HCT116 (cell line): ENCODE data around the gene POLR1A. TPM values are rescaled to one million over a fixed set of nuclear protein-coding genes. Genes with fewer than 3 reads are reported as not detected.

Experiments
- ATAC-seq: fragments of 200-7000 bp; cut with Tn5 transposase; 2 replicates; pipeline ENCODE4 v1.9.1; 2020; ENCODE audit warnings: mild to moderate bottlenecking, moderate library complexity
- BruUV-seq: library from RNA; stranded (reverse); fragments of 400-500 nt; replicated peaks from 2 replicates; lab custom pipeline; 2021; lab: Mats Ljungman, UMichigan
- CTCF ChIA-PET: fragments of 300-600 bp; sonication (Branson Sonifier 250); formaldehyde crosslinking; loops from one replicate; lab custom pipeline; 2021; ENCODE audit warnings: antibody characterized with exemption; lab: Charles Lee
- POLR2A ChIA-PET: fragments of 300-600, 350-600 bp; sonication (Branson Sonifier 250); formaldehyde crosslinking; loops from one replicate; lab custom pipeline; 2021; ENCODE audit warnings: antibody characterized with exemption; lab: Charles Lee
- RAD21 ChIA-PET, 2 experiments: fragments of 300-600 bp; sonication (Branson Sonifier 250); formaldehyde crosslinking; loops; one replicate each; lab custom pipeline; 2023; ENCODE audit warnings: low total read pairs in 2 of 2; ENCODE audit not compliant: uncharacterized antibody in 2 of 2, unreplicated experiment in 2 of 2, low non-redundant PET in 1 of 2; lab: Charles Lee
- DNase-seq: peaks from one replicate; pipeline ENCODE4 v3.0.0-alpha.2; 2010; ENCODE audit warnings: low read depth, low spot score
- H2AFZ ChIP-seq: fragments of 200-600 bp; shearing (Covaris generic), sonication (generic); 2 replicates; pipeline ENCODE4 v1.6.1; 2017; ENCODE audit warnings: low read depth, mixed run types, mixed read lengths, antibody characterized with exemption, low read length; ENCODE audit not compliant: poor library complexity, severe bottlenecking
- H3K27ac ChIP-seq: 2 replicates; pipeline ENCODE4 v1.5.1; 2012; ENCODE audit warnings: low read depth, low read length
- H3K27me3 ChIP-seq: fragments of 200-600 bp; sonication (generic); 2 replicates; pipeline ENCODE4 v1.6.1; 2016; ENCODE audit warnings: mixed run types, low read length, mixed read lengths; ENCODE audit not compliant: insufficient read depth
- H3K36me3 ChIP-seq, 2 experiments: fragments of 200-500 bp in 1 of 2; fragments of 200-600 bp in 1 of 2; sonication (Bioruptor generic) in 1 of 2; sonication (generic) in 1 of 2; 2 replicates each; pipeline versions ENCODE4 v1.5.1 to v1.6.1; 2014 to 2016; ENCODE audit warnings: low read length in 2 of 2, inconsistent platforms in 1 of 2, mixed read lengths in 1 of 2, mixed run types in 1 of 2; ENCODE audit not compliant: insufficient read depth in 2 of 2, control insufficient read depth in 1 of 2
- H3K4me1 ChIP-seq, 2 experiments: fragments of 200-600 bp in 1 of 2; sonication (generic) in 1 of 2; 2 replicates each; pipeline versions ENCODE4 v1.5.1 to v1.6.1; 2012 to 2017; ENCODE audit warnings: low read length in 2 of 2, inconsistent platforms in 1 of 2, mild to moderate bottlenecking in 1 of 2, mixed read lengths in 1 of 2, mixed run types in 1 of 2, moderate library complexity in 1 of 2; ENCODE audit not compliant: insufficient read depth in 2 of 2, control insufficient read depth in 1 of 2
- H3K4me2 ChIP-seq: fragments of 200-600 bp; sonication (generic); 2 replicates; pipeline ENCODE4 v1.6.1; 2017; ENCODE audit warnings: mixed run types, low read length, mixed read lengths
- H3K4me3 ChIP-seq, 2 experiments: fragments of 200-600 bp in 1 of 2; sonication (generic) in 1 of 2; replicated peaks in 1 of 2; 2 replicates each; pipeline ENCODE4 v1.5.1; 2011 to 2016; ENCODE audit warnings: low read length in 2 of 2, control low read depth in 1 of 2, low read depth in 1 of 2, mild to moderate bottlenecking in 1 of 2, mixed read lengths in 1 of 2, mixed run types in 1 of 2
- H3K79me2 ChIP-seq: fragments of 200-600 bp; sonication (generic); 2 replicates; pipeline ENCODE4 v1.6.1; 2017; ENCODE audit warnings: mild to moderate bottlenecking, mixed run types, low read length, moderate library complexity, mixed read lengths; ENCODE audit not compliant: insufficient read depth
- H3K9ac ChIP-seq: fragments of 200-600 bp; sonication (generic); 2 replicates; pipeline ENCODE4 v1.6.1; 2016; ENCODE audit warnings: low read length, mixed read lengths
- H3K9me2 ChIP-seq: fragments of 200-600 bp; sonication (generic), shearing (Covaris generic); 2 replicates; pipeline ENCODE4 v1.6.1; 2017; ENCODE audit warnings: mixed run types, mild to moderate bottlenecking, moderate library complexity; ENCODE audit not compliant: insufficient read depth
- H3K9me3 ChIP-seq, 2 experiments: fragments of 200-500 bp in 1 of 2; fragments of 200-600 bp in 1 of 2; sonication (Bioruptor generic) in 1 of 2; sonication (generic) in 1 of 2; 2 replicates each; pipeline ENCODE4 v1.6.1; 2014 to 2017; ENCODE audit warnings: low read length in 2 of 2, mixed read lengths in 2 of 2, inconsistent platforms in 1 of 2, low read depth in 1 of 2, mild to moderate bottlenecking in 1 of 2, mixed run types in 1 of 2, moderate library complexity in 1 of 2; ENCODE audit not compliant: control insufficient read depth in 1 of 2, insufficient read depth in 1 of 2
- H4K20me1 ChIP-seq: fragments of 200-600 bp; sonication (generic), shearing (Covaris generic); 2 replicates; pipeline ENCODE4 v1.6.1; 2017; ENCODE audit warnings: mixed run types, mild to moderate bottlenecking, moderate library complexity; ENCODE audit not compliant: insufficient read depth
- CEBPB ChIP-seq: IDR thresholded peaks from 2 replicates; pipeline ENCODE4 v1.6.1; 2012; ENCODE audit warnings: low read depth
- SIN3A ChIP-seq: IDR thresholded peaks from 2 replicates; pipeline ENCODE4 v1.6.1; 2012; ENCODE audit warnings: low read depth
- TCF7L2 ChIP-seq: IDR thresholded peaks from 2 replicates; pipeline ENCODE4 v1.7.0; 2011; ENCODE audit warnings: borderline replicate concordance, inconsistent platforms; ENCODE audit not compliant: insufficient read depth, insufficient read length; ENCODE audit errors: extremely low read depth
- intact Hi-C: fragments of 100-400 bp; cut with micrococcal nuclease; formaldehyde crosslinking; loops from 2 replicates; pipeline ENCODE4 v1.10.0; 2022
- total RNA-seq: library from RNA; stranded (reverse); gene quantifications from one replicate; pipeline ENCODE4 v1.2.1, GENCODE V29; 2021; ENCODE audit not compliant: unreplicated experiment
- TF ChIP-seq, protein P1 (sequence below): IDR thresholded peaks from 2 replicates; pipeline ENCODE4 v1.6.1; 2011; ENCODE audit warnings: mild to moderate bottlenecking, low read length, moderate library complexity; ENCODE audit not compliant: insufficient replicate concordance; ENCODE audit errors: extremely low read depth
- TF ChIP-seq, protein P2 (sequence below): IDR thresholded peaks from 2 replicates; pipeline ENCODE4 v1.6.1; 2012
- TF ChIP-seq, protein P3 (sequence below), 3 experiments: fragments of 200-600 bp in 1 of 3; sonication (generic) in 1 of 3; IDR thresholded peaks in 2 of 3; conservative IDR thresholded peaks in 1 of 3; 2 replicates each; pipeline ENCODE4 v1.5.1; 2012 to 2017; ENCODE audit warnings: low read depth in 2 of 3, low read length in 2 of 3, antibody characterized with exemption in 1 of 3, borderline replicate concordance in 1 of 3, control low read depth in 1 of 3, mild to moderate bottlenecking in 1 of 3, mixed read lengths in 1 of 3, mixed run types in 1 of 3, moderate library complexity in 1 of 3; ENCODE audit not compliant: insufficient read depth in 1 of 3
- TF ChIP-seq, protein P4 (sequence below): IDR thresholded peaks from 2 replicates; pipeline ENCODE4 v1.6.1; 2012

POLR1A gene
- total RNA-seq, 1 experiment from 2014 or later = 46.6 TPM

DNA sequence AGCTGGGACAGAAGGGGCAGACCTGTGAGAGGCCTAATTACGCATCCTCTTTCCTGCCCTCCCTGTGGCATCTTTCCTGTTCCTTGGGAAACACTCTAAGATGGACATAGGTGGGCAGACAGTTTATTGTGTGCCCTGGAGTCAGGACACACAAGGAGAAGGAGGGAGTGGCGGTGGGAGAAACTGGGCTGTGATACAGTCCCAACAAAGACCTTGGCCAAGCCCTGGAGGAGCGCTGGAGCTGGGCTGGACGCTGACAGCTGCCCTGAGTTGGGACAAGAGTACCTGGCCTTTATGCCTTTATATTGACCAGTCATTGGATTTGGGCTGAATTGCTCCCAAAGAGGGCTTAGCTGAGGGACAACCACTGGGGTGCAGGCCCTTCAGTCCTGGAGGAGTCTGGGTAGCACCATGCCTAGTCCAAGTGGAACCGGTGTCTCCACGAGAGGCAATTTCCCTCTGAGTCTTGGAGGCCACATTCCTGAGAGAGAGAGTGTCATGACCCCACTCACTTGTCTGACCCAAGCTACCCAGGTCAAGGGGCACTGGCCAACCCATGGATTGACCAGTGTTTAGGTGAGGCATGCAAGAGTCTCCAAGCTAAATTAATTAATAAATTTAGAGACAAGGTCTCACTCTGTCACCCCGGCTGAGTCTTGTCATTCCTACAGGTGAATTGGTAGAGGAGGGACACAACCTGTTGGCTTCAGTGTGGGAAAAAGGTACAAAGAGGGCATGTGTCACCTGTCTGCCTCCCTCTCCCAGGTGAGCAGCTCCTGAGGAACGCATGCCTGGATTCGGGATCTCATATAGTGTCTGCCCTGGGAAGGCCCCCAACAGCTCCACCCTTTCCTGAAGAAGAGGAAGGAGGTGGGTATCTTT, 109.8 kb downstream of the POLR1A start:
- no peak for TF ChIP-seq TCF7L2
- Histone ChIP-seq H3K79me2 (no peaks in the 10 kb centered on the region), H3K4me1 (peaks cover 0 to 6% of the 10 kb centered on the region in 2 experiments; a peak in 1 of 4 replicates), H3K4me3 (no peak overlapping the region), H4K20me1 (no peaks in the 10 kb centered on the region), H3K9ac (no peak overlapping the region), H3K36me3 (no peaks in the 10 kb centered on the region), H3K4me2 (no peak overlapping the region), H2AFZ (no peak overlapping the region), H3K27ac (no peak overlapping the region), H3K9me3 (no peaks in the 10 kb centered on the region), H3K9me2 (no peaks in the 10 kb centered on the region), H3K27me3 (no peaks in the 10 kb centered on the region)
- ATAC-seq = no peak
- POLR2A ChIA-PET = no interaction called here
- RAD21 ChIA-PET = no interaction called here
- CTCF ChIA-PET = no interaction called here
- no peak for DNase-seq
- BruUV-seq = no TSS peak
- intact Hi-C loops = no loop called here

DNA sequence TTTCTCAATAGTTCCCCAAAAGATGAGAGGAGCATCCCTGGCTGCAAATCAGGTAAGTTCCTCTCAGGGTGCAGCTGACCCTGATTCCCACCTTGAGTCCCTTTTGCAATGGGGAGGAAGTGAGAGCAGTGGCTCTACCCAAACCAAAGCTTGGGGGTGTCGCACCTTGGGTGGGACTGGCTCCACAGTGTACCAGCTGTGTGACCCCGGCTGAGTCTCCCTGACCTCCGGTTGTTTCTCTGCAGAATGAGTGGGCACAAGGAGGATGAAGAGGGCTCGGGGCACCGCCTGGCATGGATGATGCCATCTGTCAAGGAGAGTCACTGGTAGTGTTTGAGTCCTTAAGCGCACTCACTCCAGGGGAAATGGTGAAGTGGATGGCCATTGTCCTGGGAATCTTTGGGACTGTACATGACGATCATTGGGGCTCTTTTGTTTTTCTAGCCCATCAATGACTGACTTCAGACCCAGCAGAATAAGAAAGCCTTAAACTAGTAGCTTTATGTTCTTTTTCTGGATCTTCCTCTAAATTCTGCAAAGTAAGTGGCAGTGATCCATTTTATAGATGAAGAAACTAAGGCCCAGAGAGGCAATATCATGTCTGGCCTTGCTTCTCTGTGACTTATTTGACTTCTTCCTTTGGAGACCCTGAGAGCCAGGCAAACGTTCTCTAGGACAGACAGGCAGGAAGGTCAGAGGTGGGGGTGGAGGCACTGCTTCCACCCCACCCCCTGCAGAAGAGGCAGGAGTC, 110.6 kb downstream of the POLR1A start:
- CTCF ChIA-PET = no interaction called here
- H3K4me1 ChIP-seq = peaks cover 0 to 6% of the 10 kb centered on the region in 2 experiments; a peak in 1 of 4 replicates
- no peaks in the 10 kb centered on the region for H3K27me3 ChIP-seq
- intact Hi-C loops = no loop called here
- no peak overlapping the region for H3K4me3 ChIP-seq
- no peaks in the 10 kb centered on the region for H3K9me2 ChIP-seq
- no peak overlapping the region for H3K9ac ChIP-seq
- no TSS peak for BruUV-seq
- no peak for DNase-seq
- TF ChIP-seq CEBPB (no peak), TCF7L2 (no peak), SIN3A (no peak)
- TF ChIP-seq, protein P1, sequence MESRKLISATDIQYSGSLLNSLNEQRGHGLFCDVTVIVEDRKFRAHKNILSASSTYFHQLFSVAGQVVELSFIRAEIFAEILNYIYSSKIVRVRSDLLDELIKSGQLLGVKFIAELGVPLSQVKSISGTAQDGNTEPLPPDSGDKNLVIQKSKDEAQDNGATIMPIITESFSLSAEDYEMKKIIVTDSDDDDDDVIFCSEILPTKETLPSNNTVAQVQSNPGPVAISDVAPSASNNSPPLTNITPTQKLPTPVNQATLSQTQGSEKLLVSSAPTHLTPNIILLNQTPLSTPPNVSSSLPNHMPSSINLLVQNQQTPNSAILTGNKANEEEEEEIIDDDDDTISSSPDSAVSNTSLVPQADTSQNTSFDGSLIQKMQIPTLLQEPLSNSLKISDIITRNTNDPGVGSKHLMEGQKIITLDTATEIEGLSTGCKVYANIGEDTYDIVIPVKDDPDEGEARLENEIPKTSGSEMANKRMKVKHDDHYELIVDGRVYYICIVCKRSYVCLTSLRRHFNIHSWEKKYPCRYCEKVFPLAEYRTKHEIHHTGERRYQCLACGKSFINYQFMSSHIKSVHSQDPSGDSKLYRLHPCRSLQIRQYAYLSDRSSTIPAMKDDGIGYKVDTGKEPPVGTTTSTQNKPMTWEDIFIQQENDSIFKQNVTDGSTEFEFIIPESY = no peak
- TF ChIP-seq, protein P2, sequence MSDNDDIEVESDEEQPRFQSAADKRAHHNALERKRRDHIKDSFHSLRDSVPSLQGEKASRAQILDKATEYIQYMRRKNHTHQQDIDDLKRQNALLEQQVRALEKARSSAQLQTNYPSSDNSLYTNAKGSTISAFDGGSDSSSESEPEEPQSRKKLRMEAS = no peak
- TF ChIP-seq, protein P3, sequence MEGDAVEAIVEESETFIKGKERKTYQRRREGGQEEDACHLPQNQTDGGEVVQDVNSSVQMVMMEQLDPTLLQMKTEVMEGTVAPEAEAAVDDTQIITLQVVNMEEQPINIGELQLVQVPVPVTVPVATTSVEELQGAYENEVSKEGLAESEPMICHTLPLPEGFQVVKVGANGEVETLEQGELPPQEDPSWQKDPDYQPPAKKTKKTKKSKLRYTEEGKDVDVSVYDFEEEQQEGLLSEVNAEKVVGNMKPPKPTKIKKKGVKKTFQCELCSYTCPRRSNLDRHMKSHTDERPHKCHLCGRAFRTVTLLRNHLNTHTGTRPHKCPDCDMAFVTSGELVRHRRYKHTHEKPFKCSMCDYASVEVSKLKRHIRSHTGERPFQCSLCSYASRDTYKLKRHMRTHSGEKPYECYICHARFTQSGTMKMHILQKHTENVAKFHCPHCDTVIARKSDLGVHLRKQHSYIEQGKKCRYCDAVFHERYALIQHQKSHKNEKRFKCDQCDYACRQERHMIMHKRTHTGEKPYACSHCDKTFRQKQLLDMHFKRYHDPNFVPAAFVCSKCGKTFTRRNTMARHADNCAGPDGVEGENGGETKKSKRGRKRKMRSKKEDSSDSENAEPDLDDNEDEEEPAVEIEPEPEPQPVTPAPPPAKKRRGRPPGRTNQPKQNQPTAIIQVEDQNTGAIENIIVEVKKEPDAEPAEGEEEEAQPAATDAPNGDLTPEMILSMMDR (IDR thresholded peaks at IDR 0.05 in 2 of 3, conservative IDR thresholded peaks at IDR 0.05 in 1 of 3; ENCODE audit: borderline replicate concordance in 1 of 3, insufficient read depth in 1 of 3, low read depth in 2 of 3, low read length in 2 of 3) = no peak
- TF ChIP-seq, protein P4, sequence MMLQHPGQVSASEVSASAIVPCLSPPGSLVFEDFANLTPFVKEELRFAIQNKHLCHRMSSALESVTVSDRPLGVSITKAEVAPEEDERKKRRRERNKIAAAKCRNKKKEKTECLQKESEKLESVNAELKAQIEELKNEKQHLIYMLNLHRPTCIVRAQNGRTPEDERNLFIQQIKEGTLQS = no peak
- no peaks in the 10 kb centered on the region for H3K79me2 ChIP-seq
- H3K4me2 ChIP-seq = no peak overlapping the region
- no peaks in the 10 kb centered on the region for H3K36me3 ChIP-seq
- H4K20me1 ChIP-seq = no peaks in the 10 kb centered on the region
- no peak for ATAC-seq
- POLR2A ChIA-PET = no interaction called here
- H3K9me3 ChIP-seq = no peaks in the 10 kb centered on the region
- H2AFZ ChIP-seq = no peak overlapping the region
- RAD21 ChIA-PET = no interaction called here
- no peak overlapping the region for H3K27ac ChIP-seq
